HEK293 (cell line): ENCODE results near the gene KANSL1.

Source experiments
- CTCF ChIA-PET: fragments of 350-600 bp; formaldehyde crosslinking; extraction: SDS; loops from one replicate; lab custom pipeline; 2021; ENCODE audit warnings: antibody characterized with exemption; lab: Yijun Ruan, JAX
- POLR2A ChIA-PET: fragments of 300-600 bp; formaldehyde crosslinking; extraction: SDS; loops from one replicate; lab custom pipeline; 2020; ENCODE audit warnings: antibody characterized with exemption, inconsistent platforms; lab: Yijun Ruan, JAX
- H3K27ac ChIP-seq: fragments of 200-500 bp; sonication (Bioruptor generic); 2 replicates; pipeline ENCODE4 v1.5.1; 2014; ENCODE audit warnings: low read depth, low read length, control low read depth, inconsistent platforms; ENCODE audit errors: extremely low read depth
- H3K36me3 ChIP-seq, 2 experiments: fragments of 200-500 bp in 1 of 2; sonication (Bioruptor generic) in 1 of 2; 1 replicate in 1 of 2; 2 replicates in 1 of 2; pipeline ENCODE4 v1.5.1; 2014 to 2017; ENCODE audit warnings: inconsistent platforms in 2 of 2, low read length in 2 of 2; ENCODE audit not compliant: control insufficient read depth in 2 of 2, insufficient read depth in 1 of 2
- H3K4me1 ChIP-seq: fragments of 200-500 bp; sonication (Bioruptor generic); 2 replicates; pipeline ENCODE4 v1.5.1; 2014; ENCODE audit warnings: mild to moderate bottlenecking, low read length, inconsistent platforms; ENCODE audit not compliant: control insufficient read depth, insufficient read depth
- H3K4me3 ChIP-seq: 2 replicates; pipeline ENCODE4 v1.5.1; 2011; ENCODE audit warnings: low read depth, mild to moderate bottlenecking, control low read depth, low read length, moderate library complexity
- H3K9me3 ChIP-seq: fragments of 200-500 bp; sonication (Bioruptor generic); 2 replicates; pipeline ENCODE4 v1.5.1; 2014; ENCODE audit warnings: low read depth, low read length, inconsistent platforms; ENCODE audit not compliant: control insufficient read depth, insufficient read depth
- FEZF1 ChIP-seq: fragments of 450-650 bp; formaldehyde crosslinking; IDR thresholded peaks from 2 replicates; pipeline ENCODE4 v1.5.1; 2016; ENCODE audit warnings: missing biosample characterization, missing genetic modification characterization
- GLI4 ChIP-seq: fragments of 450-650 bp; formaldehyde crosslinking; IDR thresholded peaks from 2 replicates; pipeline ENCODE4 v1.5.1; 2016; ENCODE audit warnings: missing biosample characterization, missing genetic modification characterization
- GLIS1 ChIP-seq: fragments of 450-650 bp; formaldehyde crosslinking; IDR thresholded peaks from 2 replicates; pipeline ENCODE4 v1.5.1; 2016; ENCODE audit warnings: missing biosample characterization, missing genetic modification characterization
- KLF16 ChIP-seq: fragments of 450-650 bp; formaldehyde crosslinking; IDR thresholded peaks from 2 replicates; pipeline ENCODE4 v1.5.1; 2017; ENCODE audit warnings: missing biosample characterization, missing genetic modification characterization
- KLF7 ChIP-seq: fragments of 450-650 bp; formaldehyde crosslinking; IDR thresholded peaks from 2 replicates; pipeline ENCODE4 v1.5.1; 2016; ENCODE audit warnings: missing biosample characterization, missing genetic modification characterization, borderline replicate concordance
- MZF1 ChIP-seq: fragments of 450-650 bp; formaldehyde crosslinking; IDR thresholded peaks from 2 replicates; pipeline ENCODE4 v1.5.1; 2017; ENCODE audit warnings: missing biosample characterization, missing genetic modification characterization, borderline replicate concordance
- OSR2 ChIP-seq: fragments of 450-650 bp; formaldehyde crosslinking; IDR thresholded peaks from 2 replicates; pipeline ENCODE4 v1.5.1; 2016; ENCODE audit warnings: missing biosample characterization, missing genetic modification characterization
- RBAK ChIP-seq: fragments of 450-650 bp; formaldehyde crosslinking; IDR thresholded peaks from 2 replicates; pipeline ENCODE4 v1.5.1; 2016; ENCODE audit warnings: missing biosample characterization, missing genetic modification characterization
- ZBTB17 ChIP-seq: fragments of 450-650 bp; formaldehyde crosslinking; IDR thresholded peaks from 2 replicates; pipeline ENCODE4 v1.5.1; 2016; ENCODE audit warnings: missing biosample characterization, missing genetic modification characterization
- ZBTB48 ChIP-seq: fragments of 450-650 bp; formaldehyde crosslinking; IDR thresholded peaks from 2 replicates; pipeline ENCODE4 v1.5.1; 2016; ENCODE audit warnings: missing biosample characterization, missing genetic modification characterization
- ZFP41 ChIP-seq: fragments of 450-650 bp; formaldehyde crosslinking; IDR thresholded peaks from 2 replicates; pipeline ENCODE4 v1.5.1; 2016; ENCODE audit warnings: missing biosample characterization, missing genetic modification characterization, borderline replicate concordance
- ZNF121 ChIP-seq: fragments of 450-650 bp; formaldehyde crosslinking; IDR thresholded peaks from 2 replicates; pipeline ENCODE4 v1.5.1; 2016; ENCODE audit warnings: missing biosample characterization, missing genetic modification characterization
- ZNF169 ChIP-seq: fragments of 450-650 bp; formaldehyde crosslinking; IDR thresholded peaks from 2 replicates; pipeline ENCODE4 v1.5.1; 2016; ENCODE audit warnings: missing biosample characterization, missing genetic modification characterization
- ZNF184 ChIP-seq: fragments of 450-650 bp; IDR thresholded peaks from 2 replicates; pipeline ENCODE4 v1.5.1; 2018; ENCODE audit warnings: missing biosample characterization, mild to moderate bottlenecking, missing genetic modification characterization
- ZNF24 ChIP-seq: fragments of 450-650 bp; formaldehyde crosslinking; IDR thresholded peaks from 2 replicates; pipeline ENCODE4 v1.5.1; 2016; ENCODE audit warnings: missing biosample characterization, missing genetic modification characterization
- ZNF302 ChIP-seq: fragments of 450-650 bp; formaldehyde crosslinking; IDR thresholded peaks from 2 replicates; pipeline ENCODE4 v1.5.1; 2016; ENCODE audit warnings: missing biosample characterization, missing genetic modification characterization, low read depth
- ZNF324 ChIP-seq: fragments of 450-650 bp; formaldehyde crosslinking; IDR thresholded peaks from 2 replicates; pipeline ENCODE4 v1.5.1; 2016; ENCODE audit warnings: missing biosample characterization, missing genetic modification characterization
- ZNF404 ChIP-seq: fragments of 450-650 bp; formaldehyde crosslinking; IDR thresholded peaks from 2 replicates; pipeline ENCODE4 v1.5.1; 2017; ENCODE audit warnings: missing biosample characterization, missing genetic modification characterization
- ZNF473 ChIP-seq: fragments of 450-650 bp; formaldehyde crosslinking; IDR thresholded peaks from 2 replicates; pipeline ENCODE4 v1.5.1; 2017; ENCODE audit warnings: missing biosample characterization, missing genetic modification characterization
- ZNF488 ChIP-seq: fragments of 450-650 bp; formaldehyde crosslinking; IDR thresholded peaks from 2 replicates; pipeline ENCODE4 v1.5.1; 2016; ENCODE audit warnings: missing biosample characterization, missing genetic modification characterization
- ZNF510 ChIP-seq: fragments of 450-650 bp; formaldehyde crosslinking; IDR thresholded peaks from 2 replicates; pipeline ENCODE4 v1.5.1; 2018; ENCODE audit warnings: mild to moderate bottlenecking, missing genetic modification characterization, missing biosample characterization; ENCODE audit not compliant: insufficient replicate concordance
- ZNF600 ChIP-seq: fragments of 450-650 bp; formaldehyde crosslinking; IDR thresholded peaks from 2 replicates; pipeline ENCODE4 v1.5.1; 2016; ENCODE audit warnings: missing biosample characterization, missing genetic modification characterization
- ZNF670 ChIP-seq: fragments of 450-650 bp; formaldehyde crosslinking; IDR thresholded peaks from 2 replicates; pipeline ENCODE4 v1.5.1; 2016; ENCODE audit warnings: missing biosample characterization, missing genetic modification characterization, low read depth
- ZNF677 ChIP-seq: fragments of 450-650 bp; IDR thresholded peaks from 2 replicates; pipeline ENCODE4 v1.5.0; 2018; ENCODE audit warnings: missing biosample characterization, mild to moderate bottlenecking, missing genetic modification characterization, moderate library complexity
- ZNF701 ChIP-seq: fragments of 450-650 bp; formaldehyde crosslinking; IDR thresholded peaks from 2 replicates; pipeline ENCODE4 v1.5.1; 2016; ENCODE audit warnings: missing biosample characterization, missing genetic modification characterization
- ZNF768 ChIP-seq: fragments of 450-650 bp; formaldehyde crosslinking; IDR thresholded peaks from 2 replicates; pipeline ENCODE4 v1.5.1; 2018; ENCODE audit warnings: missing biosample characterization, mild to moderate bottlenecking, missing genetic modification characterization
- ZNF785 ChIP-seq: fragments of 450-650 bp; formaldehyde crosslinking; IDR thresholded peaks from 2 replicates; pipeline ENCODE4 v1.5.1; 2016; ENCODE audit warnings: missing biosample characterization, missing genetic modification characterization
- TF ChIP-seq, protein P1 (sequence below): fragments of 450-650 bp; formaldehyde crosslinking; IDR thresholded peaks from 2 replicates; pipeline ENCODE4 v1.5.1; 2017; ENCODE audit warnings: missing biosample characterization, mild to moderate bottlenecking, missing genetic modification characterization, moderate library complexity
- TF ChIP-seq, protein P2 (sequence below): fragments of 450-650 bp; formaldehyde crosslinking; IDR thresholded peaks from 2 replicates; pipeline ENCODE4 v1.5.1; 2016; ENCODE audit warnings: missing biosample characterization, missing genetic modification characterization
- TF ChIP-seq, protein P3 (sequence below): fragments of 450-650 bp; formaldehyde crosslinking; IDR thresholded peaks from 2 replicates; pipeline ENCODE4 v1.5.1; 2016; ENCODE audit warnings: missing biosample characterization, missing genetic modification characterization

KANSL1 gene

GRCh38 chr17:46198233-46198632 is 5.0 kb upstream of the KANSL1 start (continued):
- TF ChIP-seq ZNF488 (tag by site-specific recombination) (no peak), ZNF600 (tag by site-specific recombination) (no peak), ZNF768 (no peak), FEZF1 (tag by site-specific recombination) (no peak), ZNF184 (peak; percentile 54; the same call in 1 of the 2 replicates), ZNF302 (no peak), ZNF404 (no peak), ZNF785 (tag by site-specific recombination) (no peak), ZNF24 (tag by site-specific recombination) (no peak), ZNF473 (tag by site-specific recombination) (no peak), KLF7 (no peak), GLI4 (tag by site-specific recombination) (no peak), ZNF324 (tag by site-specific recombination) (no peak), ZNF670 (no peak), ZNF677 (no peak), ZBTB48 (no peak)
- TF ChIP-seq, protein P1, sequence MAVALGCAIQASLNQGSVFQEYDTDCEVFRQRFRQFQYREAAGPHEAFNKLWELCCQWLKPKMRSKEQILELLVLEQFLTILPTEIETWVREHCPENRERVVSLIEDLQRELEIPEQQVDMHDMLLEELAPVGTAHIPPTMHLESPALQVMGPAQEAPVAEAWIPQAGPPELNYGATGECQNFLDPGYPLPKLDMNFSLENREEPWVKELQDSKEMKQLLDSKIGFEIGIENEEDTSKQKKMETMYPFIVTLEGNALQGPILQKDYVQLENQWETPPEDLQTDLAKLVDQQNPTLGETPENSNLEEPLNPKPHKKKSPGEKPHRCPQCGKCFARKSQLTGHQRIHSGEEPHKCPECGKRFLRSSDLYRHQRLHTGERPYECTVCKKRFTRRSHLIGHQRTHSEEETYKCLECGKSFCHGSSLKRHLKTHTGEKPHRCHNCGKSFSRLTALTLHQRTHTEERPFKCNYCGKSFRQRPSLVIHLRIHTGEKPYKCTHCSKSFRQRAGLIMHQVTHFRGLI (tag by site-specific recombination): no peak
- TF ChIP-seq, protein P2, sequence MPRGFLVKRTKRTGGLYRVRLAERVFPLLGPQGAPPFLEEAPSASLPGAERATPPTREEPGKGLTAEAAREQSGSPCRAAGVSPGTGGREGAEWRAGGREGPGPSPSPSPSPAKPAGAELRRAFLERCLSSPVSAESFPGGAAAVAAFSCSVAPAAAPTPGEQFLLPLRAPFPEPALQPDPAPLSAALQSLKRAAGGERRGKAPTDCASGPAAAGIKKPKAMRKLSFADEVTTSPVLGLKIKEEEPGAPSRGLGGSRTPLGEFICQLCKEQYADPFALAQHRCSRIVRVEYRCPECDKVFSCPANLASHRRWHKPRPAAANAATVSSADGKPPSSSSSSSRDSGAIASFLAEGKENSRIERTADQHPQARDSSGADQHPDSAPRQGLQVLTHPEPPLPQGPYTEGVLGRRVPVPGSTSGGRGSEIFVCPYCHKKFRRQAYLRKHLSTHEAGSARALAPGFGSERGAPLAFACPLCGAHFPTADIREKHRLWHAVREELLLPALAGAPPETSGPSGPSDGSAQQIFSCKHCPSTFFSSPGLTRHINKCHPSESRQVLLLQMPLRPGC (tag by site-specific recombination): no peak

- POLR2A ChIA-PET: no interaction called here
- Histone ChIP-seq H3K36me3 (peaks cover 12 to 19% of the 10 kb centered on the region in 2 experiments; a peak in 2 of 3 replicates), H3K4me1 (peaks cover 14% of the 10 kb centered on the region), H3K27ac (no peak overlapping the region), H3K9me3 (no peaks in the 10 kb centered on the region), H3K4me3 (no peak overlapping the region)
- CTCF ChIA-PET: interaction anchor here (0.6 to 8.0 kb wide), 3 partner anchors 14 to 248 kb away, joined by 3 to 96 read pairs (median 3); no protein-coding TSS in a partner anchor
- TF ChIP-seq ZNF169 (tag by site-specific recombination): no peak
- TF ChIP-seq ZNF121 (tag by site-specific recombination): 0 out of 2 replicates have a peak, but pooled peaks have one; percentile 4
Observed at GRCh38 chr17:46197530-46197929, 4.3 kb upstream of the KANSL1 start.

GRCh38 chr17:46195939-46196716 is 2.9 kb upstream of the KANSL1 start:
- ChIA-PET CTCF (interaction anchor here (0.7 to 8.0 kb wide), 6 partner anchors 9 to 618 kb away, joined by 3 to 96 read pairs (median 4); no protein-coding TSS in a partner anchor), POLR2A (no interaction called here)
- no peaks in the 10 kb centered on the region for H3K9me3 ChIP-seq
- H3K4me1 ChIP-seq: peaks cover 14% of the 10 kb centered on the region
- H3K27ac ChIP-seq: no peak overlapping the region
- peaks cover 12 to 14% of the 10 kb centered on the region in 2 experiments; a peak in 2 of 3 replicates for H3K36me3 ChIP-seq
- H3K4me3 ChIP-seq: no peak overlapping the region
- TF ChIP-seq ZNF701 (tag by site-specific recombination) (no peak), ZFP41 (tag by site-specific recombination) (no peak), ZNF785 (tag by site-specific recombination) (no peak), ZNF121 (tag by site-specific recombination) (peak; percentile 97), KLF16 (tag by site-specific recombination) (no peak), OSR2 (tag by site-specific recombination) (peak; percentile 86), GLIS1 (tag by site-specific recombination) (peak; percentile 56; the same call in 1 of the 2 replicates), MZF1 (tag by site-specific recombination) (0 out of 2 replicates have a peak, but pooled peaks have one; percentile 33), ZBTB17 (0 out of 2 replicates have a peak, but pooled peaks have one; percentile 10), RBAK (no peak), ZNF510 (tag by site-specific recombination) (no peak)
- TF ChIP-seq, protein P3, sequence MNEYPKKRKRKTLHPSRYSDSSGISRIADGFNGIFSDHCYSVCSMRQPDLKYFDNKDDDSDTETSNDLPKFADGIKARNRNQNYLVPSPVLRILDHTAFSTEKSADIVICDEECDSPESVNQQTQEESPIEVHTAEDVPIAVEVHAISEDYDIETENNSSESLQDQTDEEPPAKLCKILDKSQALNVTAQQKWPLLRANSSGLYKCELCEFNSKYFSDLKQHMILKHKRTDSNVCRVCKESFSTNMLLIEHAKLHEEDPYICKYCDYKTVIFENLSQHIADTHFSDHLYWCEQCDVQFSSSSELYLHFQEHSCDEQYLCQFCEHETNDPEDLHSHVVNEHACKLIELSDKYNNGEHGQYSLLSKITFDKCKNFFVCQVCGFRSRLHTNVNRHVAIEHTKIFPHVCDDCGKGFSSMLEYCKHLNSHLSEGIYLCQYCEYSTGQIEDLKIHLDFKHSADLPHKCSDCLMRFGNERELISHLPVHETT (tag by site-specific recombination): no peak
